GM15510 (cell line): ENCODE data around the gene NSFL1C.

Source experiments
- POLR2A ChIP-seq: IDR thresholded peaks from 3 replicates; pipeline ENCODE4 v1.6.1; 2011; ENCODE audit warnings: borderline replicate concordance; ENCODE audit not compliant: insufficient read length; ENCODE audit errors: extremely low read depth

NSFL1C gene

DNA sequence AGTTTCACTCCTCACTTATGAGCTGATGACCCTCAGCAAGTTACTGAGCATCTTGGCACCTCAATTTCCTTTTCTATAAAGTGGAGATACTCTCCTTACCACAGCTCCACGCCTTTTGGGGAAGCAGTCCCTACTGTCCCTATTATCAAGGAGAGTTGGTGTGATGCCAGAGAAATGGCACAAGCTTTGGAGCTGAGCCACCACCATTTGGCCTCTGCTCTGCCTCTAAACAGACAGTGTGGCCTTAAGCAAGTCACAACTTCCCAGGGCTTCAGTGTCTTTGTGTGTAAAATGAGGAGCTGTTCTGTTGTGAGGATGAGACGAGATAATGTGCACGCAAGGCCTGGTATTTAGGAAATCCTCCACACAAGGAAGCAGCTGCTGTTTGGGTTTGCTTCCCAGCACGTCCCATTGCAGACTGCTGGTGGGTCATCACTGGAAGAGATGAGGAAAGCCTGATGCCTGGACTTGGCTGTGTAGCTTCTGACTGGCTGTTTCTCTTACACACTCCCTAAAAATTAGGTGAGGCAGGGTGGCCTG, 18.5 kb downstream of the NSFL1C start:
- no peak for TF ChIP-seq POLR2A

DNA sequence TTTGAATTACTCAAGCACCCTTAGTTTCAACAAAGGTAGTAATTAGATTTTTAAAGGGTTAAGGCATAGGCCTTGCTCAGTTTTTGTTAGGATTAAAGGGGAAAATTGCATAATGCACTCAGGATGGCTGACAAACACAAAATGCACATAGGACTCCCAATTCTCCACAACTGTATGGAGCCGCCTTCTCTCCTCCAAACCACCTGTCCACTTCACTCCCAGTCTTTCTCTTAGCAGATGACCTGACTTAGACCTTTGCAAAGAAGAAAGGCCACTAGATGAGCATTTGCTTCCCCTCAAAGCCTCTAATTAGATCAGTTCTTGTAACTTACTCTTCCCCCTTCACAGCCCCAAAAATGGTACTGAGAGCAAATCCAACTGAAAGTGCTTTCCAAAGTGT, 20.1 kb downstream of the NSFL1C start:
- no peak for TF ChIP-seq POLR2A

DNA sequence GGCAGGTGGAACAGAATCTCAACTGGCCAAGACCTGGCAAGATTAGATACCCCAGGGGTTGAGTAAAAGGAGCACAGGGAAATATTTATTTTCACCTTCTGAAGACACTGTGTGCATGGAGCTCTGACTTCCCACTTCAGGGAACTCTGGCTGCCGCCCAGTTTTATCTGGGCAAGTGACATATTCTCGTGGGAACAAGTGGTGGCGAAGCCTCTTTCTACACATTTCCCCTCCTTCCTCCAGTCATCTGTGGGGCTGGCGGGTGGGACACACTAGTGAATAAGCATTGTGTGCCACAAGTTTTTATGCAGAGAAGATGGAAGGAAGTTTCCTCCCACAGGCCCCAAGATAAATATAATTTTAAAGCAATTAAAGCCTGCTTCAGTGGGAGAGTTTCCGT, 23.6 kb downstream of the NSFL1C start:
- TF ChIP-seq POLR2A: no peak

DNA sequence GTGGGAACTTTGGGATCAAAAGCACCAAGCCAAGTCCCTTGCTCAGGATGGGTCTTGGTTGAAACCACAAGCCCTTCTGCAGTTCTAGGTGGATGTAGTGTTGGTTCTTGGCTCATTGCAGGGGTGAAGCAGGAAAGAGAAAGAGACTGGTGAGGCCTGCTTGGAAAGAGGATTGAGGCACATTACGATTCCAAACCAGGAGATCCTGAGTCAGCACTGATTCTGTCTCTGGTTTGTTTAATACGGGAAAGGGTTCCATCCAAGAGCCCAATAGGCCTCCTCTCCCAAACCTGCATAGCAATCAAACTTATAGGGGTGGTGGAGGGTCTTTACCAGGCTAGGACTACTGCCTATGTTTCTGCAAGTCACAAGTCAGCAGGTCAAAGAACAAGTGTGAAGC, 24.3 kb downstream of the NSFL1C start:
- no peak for TF ChIP-seq POLR2A

DNA sequence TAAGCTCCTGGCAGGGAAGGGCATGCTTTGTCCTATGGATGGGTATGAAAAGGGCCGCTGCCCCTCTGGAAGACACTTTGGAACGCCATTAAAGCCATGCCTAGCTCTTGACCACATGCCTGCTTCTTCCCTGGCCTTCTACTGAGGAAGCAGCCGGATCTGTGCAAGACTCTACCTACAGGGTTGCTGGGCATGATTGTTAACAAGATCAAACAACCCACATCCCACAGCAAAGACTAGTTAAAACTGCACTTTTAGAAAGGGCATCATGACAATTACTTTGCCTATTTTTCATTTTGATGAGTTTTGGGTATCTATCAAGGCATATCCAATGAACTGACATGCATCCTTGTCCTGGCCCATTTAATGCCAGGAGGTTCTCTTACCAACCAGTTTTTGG, 25.5 kb downstream of the NSFL1C start:
- no peak for TF ChIP-seq POLR2A

DNA sequence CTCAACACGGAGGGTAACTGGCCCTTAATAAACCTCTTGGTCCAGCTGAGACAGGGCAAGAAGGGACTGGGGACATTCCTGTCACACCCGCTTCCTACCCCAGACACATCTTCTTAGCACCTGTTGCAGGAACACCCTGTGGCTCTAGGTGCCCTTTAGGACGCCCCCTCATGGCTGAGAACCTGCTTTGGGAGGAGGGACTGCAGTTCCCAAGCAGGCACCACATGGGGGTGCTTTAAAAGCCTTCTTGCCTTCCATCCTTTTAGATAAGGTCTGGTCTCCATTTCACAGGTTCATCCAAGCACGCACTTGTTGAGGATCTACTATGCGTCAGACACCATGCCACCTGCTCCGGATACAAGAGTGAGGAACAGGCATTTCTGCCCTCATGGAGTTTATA, 26.6 kb downstream of the NSFL1C start:
- no peak for TF ChIP-seq POLR2A

DNA sequence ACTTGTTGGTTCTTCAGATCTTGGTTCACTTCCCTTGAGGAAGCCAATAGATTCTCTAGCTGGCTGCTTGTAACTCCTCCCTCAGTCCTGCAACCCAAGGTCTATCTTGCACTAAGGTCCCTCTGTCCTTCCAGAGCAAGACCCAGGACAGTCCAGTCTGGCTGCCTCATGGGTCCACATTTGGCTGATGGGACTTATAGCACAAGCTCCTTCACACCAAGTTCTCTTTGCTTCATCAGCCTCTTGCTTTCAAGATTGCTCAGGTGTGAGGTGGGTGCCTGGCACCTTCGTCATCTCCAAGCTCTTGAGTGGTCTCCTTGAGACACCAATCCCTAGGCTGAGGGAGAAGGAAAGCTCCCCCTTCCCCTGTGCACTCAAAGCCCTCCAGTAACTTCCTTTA, 28.3 kb downstream of the NSFL1C start:
- no peak for TF ChIP-seq POLR2A

DNA sequence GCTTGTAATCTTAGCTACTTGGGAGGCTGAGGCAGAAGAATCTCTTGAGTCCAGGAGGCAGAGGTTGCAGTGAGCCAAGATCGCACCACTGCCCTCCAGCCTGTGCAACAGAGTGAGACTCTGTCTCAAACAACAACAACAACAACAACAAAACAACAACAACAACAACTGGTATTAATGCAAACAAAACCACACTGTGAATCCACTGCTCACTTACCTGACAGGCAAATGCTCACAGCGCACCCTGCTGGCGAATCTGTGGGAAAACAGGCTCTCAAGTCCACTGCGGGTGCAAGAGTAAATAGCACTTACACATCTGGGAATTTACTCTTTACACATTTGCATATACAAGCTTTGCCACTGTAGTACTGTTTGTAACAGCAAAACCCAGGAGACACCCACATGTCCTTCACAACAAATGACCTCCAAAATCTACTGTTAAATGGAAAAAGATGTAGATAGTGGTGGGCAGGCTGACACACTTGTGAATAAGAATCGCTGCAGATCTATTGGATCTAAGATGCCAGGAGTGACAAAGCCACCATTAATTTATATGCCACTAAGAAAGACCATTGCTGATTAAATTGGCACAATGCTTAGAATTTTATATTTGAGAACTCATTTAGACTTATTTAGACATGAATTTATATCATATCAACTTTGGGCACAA, 29.3 kb downstream of the NSFL1C start:
- TF ChIP-seq POLR2A: no peak

DNA sequence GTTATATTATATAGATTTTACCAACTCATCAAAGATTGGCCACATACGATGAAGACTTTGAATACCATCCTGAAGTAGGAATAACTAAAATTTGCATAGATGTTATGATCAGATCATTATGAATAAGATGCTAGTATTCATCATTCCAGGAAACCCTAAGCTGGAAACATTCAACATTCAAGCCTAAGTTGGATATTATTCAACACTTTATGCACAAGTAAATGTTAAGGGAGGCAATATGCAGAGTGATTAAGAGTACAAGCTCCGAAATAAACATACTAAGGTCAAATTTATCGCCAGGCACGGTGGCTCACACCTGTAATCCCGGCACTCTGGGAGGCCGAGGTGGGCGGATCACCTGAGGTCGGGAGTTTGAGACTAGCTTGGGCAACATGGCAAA, 30.4 kb downstream of the NSFL1C start:
- TF ChIP-seq POLR2A: no peak

DNA sequence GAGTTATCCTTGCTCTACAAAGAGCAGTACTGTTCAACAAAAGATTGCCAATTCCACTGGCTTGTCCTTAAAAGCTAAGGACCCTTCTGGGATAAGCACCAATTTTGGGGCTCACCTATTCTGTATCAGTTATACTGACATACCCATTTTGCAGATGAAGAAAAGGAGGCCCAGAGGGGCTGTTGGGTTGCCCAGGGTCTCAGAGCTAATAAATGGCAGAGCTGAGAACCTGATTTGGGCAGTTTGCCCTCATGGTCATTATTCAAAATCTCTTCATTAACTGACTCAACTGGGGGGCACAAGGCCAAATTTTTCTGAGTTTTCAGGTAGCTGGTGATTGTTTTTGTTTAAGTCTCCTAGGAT, 31.3 kb downstream of the NSFL1C start:
- TF ChIP-seq POLR2A: no peak

DNA sequence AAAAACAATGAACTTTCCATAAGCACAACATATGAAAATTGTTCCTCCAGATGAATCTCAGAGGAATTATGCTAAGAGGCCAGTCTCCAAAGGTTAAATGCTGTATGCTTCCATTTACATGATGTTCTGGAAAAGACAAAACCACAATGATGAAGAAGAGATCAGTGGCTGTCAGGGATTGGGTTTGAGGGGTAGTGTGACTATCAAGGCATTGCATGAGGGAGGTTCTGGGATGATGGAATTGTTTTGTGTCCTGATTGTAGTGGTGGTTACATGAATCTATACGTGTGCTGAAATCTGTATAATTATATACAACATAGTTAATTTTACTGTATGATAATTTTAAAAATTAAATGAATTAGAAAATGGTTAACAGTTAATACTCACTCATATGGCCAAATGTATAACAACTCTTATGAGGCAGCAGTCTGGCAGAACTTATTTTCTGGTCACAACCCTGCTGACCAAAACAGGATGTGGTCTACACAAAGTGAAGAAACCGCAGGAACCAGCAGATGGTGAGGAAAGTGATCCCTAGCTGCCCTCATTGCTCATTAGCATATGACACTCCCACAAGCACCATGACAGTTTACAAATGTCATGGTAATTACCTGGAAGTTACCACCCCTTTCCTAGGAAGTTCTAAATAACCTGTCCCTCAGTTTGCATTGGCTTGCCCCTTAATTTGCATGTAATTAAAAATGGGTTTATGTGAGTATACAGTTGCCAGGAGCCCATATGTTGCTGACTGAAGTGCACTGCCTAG, 31.9 kb downstream of the NSFL1C start:
- no peak for TF ChIP-seq POLR2A

DNA sequence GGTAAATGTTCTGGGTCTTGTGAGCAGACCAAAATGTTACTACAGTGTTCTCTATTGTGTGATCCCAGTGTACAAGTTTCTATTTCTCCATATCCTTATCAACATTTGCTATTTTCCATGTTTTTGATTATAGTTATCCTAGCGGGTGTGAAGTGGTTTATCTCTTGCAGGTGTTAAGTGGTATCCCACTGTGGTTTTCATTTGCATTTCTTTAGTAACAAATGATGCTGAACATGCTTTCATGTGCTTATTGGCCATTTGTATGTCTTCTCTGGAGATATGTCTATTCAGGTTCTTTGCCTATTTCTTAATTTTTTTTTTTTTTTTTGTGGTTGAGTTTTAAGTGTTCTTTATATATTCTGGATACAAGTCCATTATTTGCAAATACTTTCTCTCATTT, 35.5 kb downstream of the NSFL1C start:
- TF ChIP-seq POLR2A: no peak

DNA sequence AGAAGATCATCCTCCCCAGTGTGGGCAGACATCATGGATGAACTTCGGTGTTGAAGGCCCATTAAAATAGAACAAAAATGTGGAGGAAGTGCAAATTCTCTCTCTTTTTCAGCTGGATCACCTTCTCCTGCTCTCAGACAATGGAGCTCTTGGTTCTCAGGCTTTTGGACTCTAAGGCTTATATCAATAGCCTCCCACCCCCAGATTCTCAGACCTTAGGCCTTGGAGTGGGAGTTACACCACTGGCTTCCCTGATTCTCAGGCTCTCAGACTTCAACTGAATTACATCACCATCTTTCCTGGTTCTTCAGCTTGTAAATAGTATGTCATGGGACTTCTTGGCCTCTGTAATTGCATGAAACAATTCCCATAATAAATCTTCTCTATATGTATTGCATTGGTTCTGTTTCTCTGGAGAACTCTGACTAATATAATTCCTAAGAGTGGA, 36.6 kb downstream of the NSFL1C start:
- TF ChIP-seq POLR2A: no peak

DNA sequence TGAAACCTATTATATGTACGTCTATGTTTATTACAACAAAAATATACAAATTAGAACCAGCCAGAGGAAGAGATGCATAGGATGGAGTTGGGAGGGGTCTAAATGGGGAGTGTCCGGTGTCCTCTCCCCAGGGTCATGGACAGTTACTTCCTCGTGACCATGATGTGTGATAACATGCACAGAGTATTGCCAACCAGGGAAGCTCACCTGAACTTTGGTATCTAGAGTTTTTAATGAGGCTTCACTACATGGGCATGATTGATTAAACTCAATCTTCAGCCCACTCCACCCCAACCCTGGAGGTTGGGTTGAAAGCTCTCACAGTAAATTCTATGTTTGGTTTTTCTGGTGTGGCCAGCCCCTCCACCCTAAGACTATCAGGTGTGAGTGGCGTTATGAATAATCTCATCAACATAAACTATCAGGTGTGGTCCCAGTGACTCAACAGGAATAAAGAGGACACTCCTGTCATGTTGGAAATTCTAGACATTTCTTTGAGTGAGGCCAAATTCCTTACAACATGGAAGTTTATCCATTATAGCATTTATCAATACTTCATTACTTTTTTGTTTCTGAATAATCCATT, 37.4 kb downstream of the NSFL1C start:
- no peak for TF ChIP-seq POLR2A

DNA sequence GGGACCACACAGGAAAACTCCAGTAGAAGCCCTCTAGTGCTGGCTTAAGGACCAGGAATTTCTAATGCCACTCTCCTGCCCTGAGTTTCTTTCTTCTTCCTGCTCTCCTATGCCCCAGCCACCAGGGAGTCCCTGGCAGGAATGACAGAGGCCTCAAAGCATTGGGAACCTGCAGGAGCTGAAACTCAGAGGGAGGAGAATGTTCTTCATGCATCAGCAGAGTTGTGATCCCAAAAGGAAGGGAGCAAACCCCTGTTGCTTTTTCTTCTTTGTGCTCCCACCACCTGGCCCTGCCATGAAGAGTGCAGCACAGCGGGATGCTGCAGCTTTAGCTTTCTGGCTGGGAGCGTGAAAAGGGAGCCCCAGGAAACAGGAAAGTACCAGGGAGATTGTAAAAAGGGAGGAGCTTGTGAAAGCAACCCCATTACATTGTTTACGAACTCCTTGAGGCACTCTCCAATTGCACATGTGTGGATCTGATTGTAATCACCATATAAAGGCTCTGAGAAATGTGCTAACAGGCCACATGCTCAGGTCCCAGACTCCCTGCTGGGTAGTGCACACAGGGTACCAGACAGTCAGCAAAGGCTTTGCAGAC, 39.1 kb downstream of the NSFL1C start:
- TF ChIP-seq POLR2A: no peak
